Measurements from ENCODE around the gene HNRNPL. TPM values are rescaled to one million over a fixed set of nuclear protein-coding genes. Genes with fewer than 3 reads are reported as not detected.

The HNRNPL gene
- total RNA-seq, 2 donors from 2014 or later = 102 to 115 TPM

- H3K4me1 ChIP-seq = no peaks in the 10 kb centered on the region
- TF ChIP-seq CTCF (IDR thresholded peaks at IDR 0.05) = no peak
- no peak overlapping the region for H3K4me3 ChIP-seq
- H3K9me3 ChIP-seq = no peaks in the 10 kb centered on the region
- no peak for DNase-seq (ENCODE audit: low spot score)
- no peak overlapping the region for H3K27ac ChIP-seq
- no peaks in the 10 kb centered on the region for H3K27me3 ChIP-seq
- H3K36me3 ChIP-seq = peaks cover 98% of the 10 kb centered on the region
These were observed 9.8 kb downstream of the HNRNPL start for GRCh38 chr19:38839816-38840582.

- no peaks in the 10 kb centered on the region for H3K4me1 ChIP-seq
- H3K27ac ChIP-seq = no peak overlapping the region
- no peak for DNase-seq (ENCODE audit: low spot score)
These were observed 10.6 kb downstream of the HNRNPL start for GRCh38 chr19:38838986-38839761.

GRCh38 chr19:38838208-38838985, 11.4 kb downstream of the HNRNPL start:
- Histone ChIP-seq H3K4me3 (no peak overlapping the region), H3K36me3 (peaks cover 82% of the 10 kb centered on the region), H3K4me1 (no peaks in the 10 kb centered on the region), H3K27me3 (no peaks in the 10 kb centered on the region), H3K9me3 (no peaks in the 10 kb centered on the region), H3K27ac (no peak overlapping the region)
- no peak for TF ChIP-seq CTCF (IDR thresholded peaks at IDR 0.05)
- no peak for DNase-seq (ENCODE audit: low spot score)

More at GRCh38 chr19:38838986-38839761, 10.6 kb downstream of the HNRNPL start:
- no peaks in the 10 kb centered on the region for H3K9me3 ChIP-seq
- H3K27me3 ChIP-seq = no peaks in the 10 kb centered on the region
- no peak for TF ChIP-seq CTCF (IDR thresholded peaks at IDR 0.05)
- H3K4me3 ChIP-seq = no peak overlapping the region
- H3K36me3 ChIP-seq = peaks cover 90% of the 10 kb centered on the region

GRCh38 chr19:38837656-38838121, 12.1 kb downstream of the HNRNPL start:
- H3K4me1 ChIP-seq = peaks cover 0 to 2% of the 10 kb centered on the region in 2 donors
- DNase-seq (ENCODE audit: low spot score) = no peak
- TF ChIP-seq CTCF (IDR thresholded peaks at IDR 0.05) = no peak

GRCh38 chr19:38836983-38837626, 12.7 kb downstream of the HNRNPL start:
- no peak for TF ChIP-seq CTCF (IDR thresholded peaks at IDR 0.05)
- Histone ChIP-seq H3K27me3 (no peaks in the 10 kb centered on the region), H3K4me3 (no peak overlapping the region), H3K27ac (no peak overlapping the region), H3K9me3 (no peaks in the 10 kb centered on the region), H3K36me3 (peaks cover 70% of the 10 kb centered on the region), H3K4me1 (peaks cover 0 to 8% of the 10 kb centered on the region in 2 donors)
- no peak for DNase-seq (ENCODE audit: low spot score)

More at GRCh38 chr19:38837656-38838121, 12.1 kb downstream of the HNRNPL start:
- Histone ChIP-seq H3K36me3 (peaks cover 75% of the 10 kb centered on the region), H3K27me3 (no peaks in the 10 kb centered on the region), H3K4me3 (no peak overlapping the region), H3K9me3 (no peaks in the 10 kb centered on the region), H3K27ac (no peak overlapping the region)

Measured in right atrium auricular region (tissue), 2 donors.